Neural crest cell (in vitro differentiated cells): ENCODE results near the gene XYLT2. TPM values are rescaled to one million over a fixed set of nuclear protein-coding genes. Genes with fewer than 3 reads are reported as not detected.

Source experiments
- DNase-seq: peaks from one replicate; pipeline ENCODE4 v3.0.0; 2021; ENCODE audit warnings: low read depth, mixed read lengths, low spot score
- H3K27ac Mint-ChIP-seq: one replicate; pipeline ENCODE4 v1.8.0; 2021; ENCODE audit warnings: mild to moderate bottlenecking, mixed read lengths; ENCODE audit not compliant: unreplicated experiment
- H3K27me3 Mint-ChIP-seq: 2 replicates; pipeline ENCODE4 v1.8.0; 2021; ENCODE audit warnings: low read depth, mild to moderate bottlenecking, mixed read lengths
- H3K36me3 Mint-ChIP-seq: 2 replicates; pipeline ENCODE4 v1.8.0; 2021; ENCODE audit warnings: low read depth, mild to moderate bottlenecking, mixed read lengths
- H3K4me1 Mint-ChIP-seq: 2 replicates; pipeline ENCODE4 v1.8.0; 2021; ENCODE audit warnings: mixed read lengths
- H3K4me3 Mint-ChIP-seq: one replicate; pipeline ENCODE4 v1.8.0; 2021; ENCODE audit warnings: mild to moderate bottlenecking, mixed read lengths
- H3K9me3 Mint-ChIP-seq: 2 replicates; pipeline ENCODE4 v1.8.0; 2021; ENCODE audit warnings: mixed read lengths
- CTCF ChIP-seq: fragments of 200-600 bp; sonication (generic); conservative IDR thresholded peaks from 2 replicates; pipeline ENCODE4 v1.5.0; 2021; ENCODE audit warnings: antibody characterized with exemption, mild to moderate bottlenecking
- total RNA-seq: library from RNA; stranded (reverse); gene quantifications from 2 replicates; pipeline ENCODE4 v1.2.1, GENCODE V29; 2021

XYLT2 gene
- total RNA-seq, 1 donor from 2014 or later, result 23.4 TPM

- H3K27me3 Mint-ChIP-seq, result peaks cover 3% of the 10 kb centered on the region
- no peak for TF ChIP-seq CTCF
- H3K4me3 Mint-ChIP-seq, result peak overlapping the region; percentile 82
- peaks cover 40% of the 10 kb centered on the region for H3K4me1 Mint-ChIP-seq
- H3K9me3 Mint-ChIP-seq, result no peaks in the 10 kb centered on the region
- H3K36me3 Mint-ChIP-seq, result no peaks in the 10 kb centered on the region
- DNase-seq, result peak; percentile 65
- H3K27ac Mint-ChIP-seq, result peak overlapping the region; percentile 98
Observed at GRCh38 chr17:50363217-50364060, 17.5 kb downstream of the XYLT2 start.

DNA sequence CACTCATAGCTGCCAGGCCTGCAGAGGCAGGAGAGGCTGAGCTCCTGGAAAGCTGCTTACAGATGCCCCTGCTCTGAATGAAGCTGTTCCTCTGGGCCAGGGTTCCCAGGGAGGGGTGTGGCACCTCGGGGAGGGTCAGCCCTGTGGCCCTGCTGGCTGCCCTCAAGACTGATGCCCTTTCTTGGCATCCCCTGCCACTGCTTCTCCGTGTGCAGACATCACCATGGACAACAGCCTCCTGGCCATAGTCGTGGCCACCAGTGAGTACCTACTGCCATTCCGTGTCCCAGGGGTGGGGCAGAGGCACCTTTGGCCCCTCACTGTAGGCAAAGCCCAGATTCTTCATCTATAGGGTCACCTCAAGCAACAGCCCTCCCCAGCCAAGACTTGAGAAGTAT lies 18.1 kb downstream of the XYLT2 start:
- Mint-ChIP-seq H3K4me1 (peaks cover 40% of the 10 kb centered on the region), H3K36me3 (no peaks in the 10 kb centered on the region), H3K27ac (peak overlapping the region; percentile 98), H3K9me3 (no peaks in the 10 kb centered on the region), H3K4me3 (peak overlapping the region; percentile 82), H3K27me3 (peaks cover 3% of the 10 kb centered on the region)
- no peak for TF ChIP-seq CTCF
- no peak for DNase-seq

DNA sequence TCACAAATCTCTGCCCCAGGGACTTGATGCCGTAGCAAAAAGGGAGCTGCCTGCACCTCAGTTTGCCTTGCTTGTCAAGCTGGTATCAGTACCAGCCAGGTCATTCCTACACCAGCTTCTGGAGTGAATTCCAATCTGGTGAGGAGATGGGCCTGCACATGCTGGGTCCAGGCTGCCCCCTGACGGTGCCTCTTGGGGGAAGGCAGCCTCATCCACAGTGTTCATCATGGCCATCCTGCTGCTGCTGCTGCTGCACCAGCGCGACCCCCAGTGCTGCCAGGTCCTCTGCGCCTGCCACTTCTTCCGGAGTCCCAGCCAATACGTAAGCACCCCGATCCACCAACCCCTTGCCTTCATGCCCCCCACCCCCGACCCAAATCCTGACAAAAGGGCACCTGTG lies 18.8 kb downstream of the XYLT2 start:
- Mint-ChIP-seq H3K4me3 (peak overlapping the region; percentile 66), H3K27ac (no peak overlapping the region), H3K9me3 (no peaks in the 10 kb centered on the region), H3K36me3 (no peaks in the 10 kb centered on the region), H3K4me1 (peaks cover 40% of the 10 kb centered on the region), H3K27me3 (peaks cover 3% of the 10 kb centered on the region)
- TF ChIP-seq CTCF, result no peak
- DNase-seq, result no peak

- peaks cover 3% of the 10 kb centered on the region for H3K27me3 Mint-ChIP-seq
- no peak for TF ChIP-seq CTCF
- peak overlapping the region; percentile 57 for H3K27ac Mint-ChIP-seq
- H3K36me3 Mint-ChIP-seq, result no peaks in the 10 kb centered on the region
- H3K9me3 Mint-ChIP-seq, result no peaks in the 10 kb centered on the region
- H3K4me3 Mint-ChIP-seq, result peak overlapping the region; percentile 66
- no peak for DNase-seq
- H3K4me1 Mint-ChIP-seq, result peaks cover 40% of the 10 kb centered on the region
Observed at GRCh38 chr17:50365165-50365564, 19.2 kb downstream of the XYLT2 start.

DNA sequence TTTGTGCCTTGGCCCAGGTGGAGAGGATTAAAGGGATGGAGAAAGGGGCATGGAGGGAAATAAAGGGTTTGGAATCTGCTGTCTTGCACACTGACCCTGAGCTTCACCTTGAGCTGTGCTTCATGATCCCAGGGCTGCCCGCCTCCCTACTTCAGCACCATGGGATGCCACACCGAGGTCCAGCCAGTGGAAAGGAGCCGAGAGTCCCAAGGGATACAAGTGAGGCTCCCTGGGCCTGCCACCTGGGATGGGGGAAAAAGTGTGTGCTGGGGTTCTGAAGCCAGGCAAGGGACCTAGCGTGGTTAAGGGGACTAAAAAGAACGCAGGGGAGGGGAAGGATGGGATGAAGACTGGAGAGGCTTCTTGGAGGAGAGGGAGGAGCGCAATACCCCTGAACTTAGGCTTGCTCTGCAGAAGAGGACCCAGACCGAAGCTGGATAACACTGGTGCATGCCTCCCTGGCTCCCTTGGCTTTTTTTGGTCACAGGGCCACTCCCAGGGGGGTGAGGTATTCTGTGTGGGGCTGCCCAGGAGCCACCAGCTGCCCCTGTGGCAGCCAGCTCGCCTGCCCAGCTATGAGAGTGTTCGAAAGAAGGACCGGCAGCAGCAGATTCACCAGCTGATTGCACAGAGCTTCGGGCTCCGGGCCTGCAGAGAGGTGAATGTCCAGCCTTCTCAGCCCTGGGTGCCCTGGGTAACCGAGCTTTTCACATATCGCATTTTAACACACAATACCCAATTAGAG lies 19.9 kb downstream of the XYLT2 start:
- Mint-ChIP-seq H3K27me3 (peaks cover 3% of the 10 kb centered on the region), H3K4me1 (peaks cover 40% of the 10 kb centered on the region), H3K9me3 (no peaks in the 10 kb centered on the region), H3K4me3 (no peak overlapping the region), H3K36me3 (no peaks in the 10 kb centered on the region), H3K27ac (no peak overlapping the region)
- TF ChIP-seq CTCF, result no peak
- no peak for DNase-seq
